M059J (cell line): Measurements from ENCODE around the gene SLC43A3. TPM values are rescaled to one million over a fixed set of nuclear protein-coding genes. Genes with fewer than 3 reads are reported as not detected.
"Not testable (repeated sequence)": the region's sequence is repeated elsewhere in the genome, so short reads cannot be mapped to it uniquely, and the experiment has no call there.

Experiments
- DNase-seq: peaks from one replicate; pipeline ENCODE4 v3.0.0-alpha.2; 2012; ENCODE audit warnings: low read depth
- total RNA-seq: library from RNA; depleted of rRNA; stranded (reverse); fragments of >200 nt; shearing (Covaris generic); gene quantifications from 2 replicates; pipeline ENCODE4 v1.2.3, GENCODE V29; 2014

SLC43A3 gene
- total RNA-seq, 1 experiment from 2014 or later, result 95.1 TPM

DNA sequence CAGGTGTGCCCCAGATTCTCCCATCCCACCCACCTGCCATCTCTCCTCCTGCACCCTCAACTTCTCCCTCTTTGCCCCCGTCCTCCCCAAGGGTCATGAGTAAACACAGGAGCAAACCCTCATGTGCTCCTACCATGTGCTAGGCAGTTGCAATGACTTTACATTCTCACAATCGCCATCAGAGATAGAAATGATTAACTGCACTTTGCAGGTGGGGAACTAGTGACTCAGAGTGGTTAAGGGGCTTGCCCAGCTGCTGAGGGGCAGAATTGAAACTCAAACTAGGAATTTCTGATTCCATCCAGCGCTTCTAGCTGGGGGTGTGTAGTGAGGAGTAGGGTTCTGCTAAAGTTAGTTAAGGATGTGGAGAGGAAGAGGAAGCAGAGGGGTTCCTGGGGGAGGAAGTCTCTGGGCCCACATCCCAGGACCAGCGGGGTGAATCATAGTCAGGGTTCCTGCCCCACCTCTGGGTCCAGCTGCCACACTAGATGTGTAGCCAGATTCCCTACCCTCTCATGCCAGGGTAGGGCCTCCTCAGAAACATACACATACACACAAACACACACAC lies 20.5 kb downstream of the SLC43A3 start:
- peak; percentile 25 for DNase-seq

DNA sequence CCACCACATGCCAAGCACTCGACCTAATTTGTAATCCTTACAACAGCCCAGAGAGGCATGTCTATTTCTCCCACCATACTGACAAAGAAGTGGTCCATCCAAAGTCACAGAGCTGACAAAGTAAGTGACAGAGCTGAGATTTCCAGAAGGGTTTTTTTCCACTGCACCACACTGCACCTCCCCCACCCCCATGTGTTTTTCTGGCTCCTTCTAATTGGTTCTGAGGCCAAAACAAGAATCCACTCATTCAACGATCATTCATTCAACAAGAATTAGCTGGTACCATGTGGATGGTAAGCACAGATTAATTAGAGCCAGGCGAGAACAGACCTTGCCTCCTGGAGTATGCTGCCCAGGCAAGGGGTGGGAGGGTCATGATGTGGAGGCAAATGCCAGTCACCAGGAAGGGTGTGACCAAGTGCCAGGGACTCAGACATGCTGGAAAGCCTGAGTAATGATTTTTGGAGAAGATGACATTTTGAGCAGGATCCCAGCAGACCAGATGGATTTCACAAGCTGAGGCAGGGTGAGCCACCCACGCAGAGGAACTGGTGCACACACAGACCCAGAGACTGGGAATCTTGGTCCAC lies 21.6 kb downstream of the SLC43A3 start:
- no peak for DNase-seq

DNA sequence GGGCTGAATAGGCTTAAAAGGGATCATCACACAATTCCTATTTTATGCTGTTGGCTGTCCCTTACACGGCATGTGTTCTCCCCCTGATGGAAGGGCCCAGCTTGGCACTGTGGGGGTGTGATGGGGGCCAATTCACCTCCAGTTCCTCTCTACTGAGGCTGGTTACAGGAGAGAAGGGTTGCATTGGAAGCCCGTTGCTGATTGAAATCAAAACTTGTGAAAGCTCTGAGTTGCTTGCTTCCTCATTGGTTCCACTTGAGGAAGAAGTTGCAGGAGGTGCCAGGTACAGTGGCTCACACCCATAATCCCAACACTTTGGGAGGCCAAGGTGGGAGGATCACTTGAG lies 23.1 kb downstream of the SLC43A3 start:
- DNase-seq, result no peak

DNA sequence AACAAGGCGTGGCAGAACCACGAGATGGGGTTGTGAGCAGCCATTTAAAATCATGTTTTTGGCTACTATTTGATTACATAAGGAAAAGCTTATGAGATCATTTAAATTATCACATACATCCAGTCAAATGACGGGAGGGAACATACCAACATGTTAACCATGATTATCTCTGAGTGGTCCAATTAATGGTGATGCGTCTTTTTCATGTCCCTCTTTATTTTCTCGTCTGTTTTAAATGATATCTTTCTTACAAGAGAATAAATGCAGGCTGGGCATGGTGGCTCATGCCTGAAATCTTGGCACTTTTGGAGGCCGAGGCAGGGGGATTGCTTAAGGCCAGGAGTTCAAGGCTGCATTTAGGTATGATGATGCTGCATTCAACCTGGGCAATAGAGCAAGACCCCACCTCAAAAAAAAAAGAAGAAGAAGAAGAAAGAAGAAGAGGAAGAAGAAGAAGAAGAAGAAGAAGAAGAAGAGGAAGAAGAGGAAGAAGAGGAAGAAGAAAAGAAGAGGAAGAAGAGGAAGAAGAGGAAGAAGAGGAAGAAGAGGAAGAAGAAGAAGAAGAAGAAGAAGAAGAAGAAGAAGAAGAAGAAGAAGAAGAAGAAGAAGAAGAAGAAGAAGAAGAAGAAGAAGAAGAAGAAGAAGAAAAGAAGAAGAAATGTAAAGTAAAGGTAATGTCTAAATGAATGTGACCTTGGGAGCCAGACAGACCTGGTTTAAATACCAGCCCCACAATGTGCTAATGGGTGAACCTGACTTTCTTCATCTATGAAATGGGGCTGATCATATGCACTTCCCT lies 23.7 kb downstream of the SLC43A3 start:
- not testable (repeated sequence) for DNase-seq

DNA sequence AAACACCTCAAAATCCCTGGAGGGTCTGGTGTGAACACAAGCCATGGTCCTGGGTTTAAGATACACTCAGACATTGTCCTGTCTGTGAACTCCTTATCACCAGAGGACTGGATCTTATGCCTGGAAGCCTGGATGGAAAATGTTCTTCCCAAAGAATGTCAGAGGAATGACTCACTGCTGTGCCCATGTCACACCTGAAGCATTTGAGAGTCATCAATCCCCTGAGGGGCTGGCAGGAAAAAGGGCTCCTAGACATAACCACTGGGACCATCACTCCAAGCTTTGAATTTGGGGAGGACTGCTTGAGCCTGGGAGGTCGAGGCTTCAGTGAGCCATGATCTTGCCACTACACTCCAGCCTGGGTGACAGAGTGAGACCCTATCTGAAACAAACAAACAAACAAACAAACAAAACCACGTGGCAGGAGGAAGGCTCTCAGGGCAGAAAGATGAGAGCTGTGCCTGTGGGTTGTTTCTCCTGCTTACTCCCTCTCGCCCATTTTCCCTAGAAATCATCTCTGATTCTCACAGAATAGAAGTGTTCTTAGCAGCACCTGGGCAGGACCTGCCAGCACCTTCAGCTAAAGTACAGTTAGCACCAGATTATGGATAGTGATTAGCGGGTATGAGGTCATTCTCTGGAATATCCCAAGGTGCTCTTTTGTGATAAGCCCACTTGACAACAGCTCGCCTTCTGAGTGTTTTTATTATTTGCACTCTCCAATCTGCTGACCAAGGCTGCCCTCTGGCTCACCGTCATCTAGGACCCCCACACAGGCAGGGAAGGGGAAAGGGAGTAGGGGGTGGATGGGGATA lies 24.5 kb downstream of the SLC43A3 start:
- peak; percentile 90 for DNase-seq

DNA sequence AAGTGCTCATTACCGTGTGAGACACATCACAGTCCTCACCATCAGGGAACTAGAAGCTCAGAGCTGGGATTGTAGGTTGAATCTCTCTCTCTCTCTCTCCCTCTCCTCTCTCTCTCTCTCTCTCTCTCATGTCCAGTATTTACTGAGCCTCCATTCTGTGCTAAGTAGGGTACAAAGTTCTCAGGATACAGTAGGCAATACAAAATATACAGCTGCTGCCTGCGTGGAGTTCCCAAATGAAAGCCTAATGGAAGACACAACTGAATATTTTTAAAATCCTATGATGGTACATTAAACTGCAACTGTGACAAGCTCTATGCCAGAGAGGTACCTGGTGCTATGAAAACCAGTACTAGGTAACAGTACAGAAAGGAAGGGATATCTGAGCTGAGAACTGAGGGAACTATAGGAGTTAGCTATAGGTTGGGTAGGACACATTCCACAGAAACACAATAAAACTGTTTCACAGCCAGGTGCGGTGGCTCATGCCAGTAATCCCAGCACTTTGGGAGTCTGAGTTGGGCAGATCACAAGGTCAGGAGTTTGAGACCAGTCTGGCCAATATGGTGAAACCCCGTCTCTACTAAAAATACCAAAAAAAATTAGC lies 26.8 kb downstream of the SLC43A3 start:
- DNase-seq, result no peak

DNA sequence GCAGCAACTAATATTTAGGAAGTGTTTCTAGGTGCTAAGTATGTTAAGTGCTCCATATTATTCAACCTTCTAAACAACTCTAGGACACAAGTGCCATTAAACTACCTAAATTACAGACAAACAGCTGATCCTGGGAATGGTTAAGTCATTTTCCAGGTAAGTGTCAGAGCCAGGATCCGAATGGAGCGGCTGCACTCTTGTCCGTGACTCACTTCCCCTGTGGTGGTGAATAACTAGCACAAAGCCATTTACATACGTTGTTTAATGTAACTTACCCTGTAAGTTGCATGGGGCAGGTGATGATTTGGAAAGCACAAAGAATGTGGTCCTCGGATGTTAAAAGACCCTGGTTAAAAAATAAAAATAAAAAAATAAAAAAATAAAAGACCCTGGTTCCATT lies 27.7 kb downstream of the SLC43A3 start:
- DNase-seq, result peak; percentile 52

DNA sequence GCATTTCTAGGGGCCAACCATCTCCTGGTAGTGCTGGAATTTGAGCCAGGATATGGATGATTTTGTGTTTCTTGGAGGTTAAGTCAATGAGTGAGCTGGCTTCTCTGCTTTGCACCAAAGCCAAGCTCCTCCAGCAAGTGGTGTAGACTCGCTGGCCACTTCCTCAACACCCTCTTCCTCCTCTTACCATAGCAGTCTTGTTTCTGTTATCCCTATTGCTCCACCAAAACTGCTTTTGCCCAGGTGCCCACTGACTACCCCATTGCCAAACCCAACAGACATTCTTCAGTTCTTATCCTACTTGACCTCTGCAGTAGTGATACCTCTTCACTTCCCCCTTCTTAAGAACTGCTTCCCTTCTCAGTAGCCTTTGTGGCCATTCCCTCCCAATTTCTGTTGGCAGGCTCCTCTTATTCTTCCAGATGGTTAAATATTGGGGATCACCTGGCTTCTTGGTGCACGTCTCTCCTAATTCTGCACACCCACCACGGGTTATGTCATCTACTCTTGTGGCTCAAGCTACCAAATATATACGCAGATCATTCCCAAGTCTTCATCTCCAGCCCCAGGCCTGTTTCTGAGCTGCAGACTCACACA lies 29.4 kb downstream of the SLC43A3 start:
- DNase-seq, result no peak

DNA sequence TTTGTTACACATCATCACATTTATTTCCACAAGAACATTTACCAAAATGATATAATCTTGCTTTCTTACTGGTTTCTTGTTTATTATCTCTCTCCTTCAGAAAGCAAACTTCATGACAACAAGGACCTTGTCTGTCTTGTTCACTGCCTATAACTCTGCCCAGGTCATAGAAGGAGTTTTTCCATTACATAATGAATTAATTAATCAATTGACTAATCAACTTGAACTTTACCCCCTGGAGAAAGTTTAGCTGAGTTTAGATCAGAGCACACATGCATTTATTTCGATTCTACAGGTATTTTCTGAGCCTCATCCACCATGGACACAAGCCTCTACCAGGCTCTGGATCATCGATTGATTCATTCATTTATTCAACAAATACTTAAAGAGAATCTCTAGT lies 30.2 kb downstream of the SLC43A3 start:
- DNase-seq, result no peak

DNA sequence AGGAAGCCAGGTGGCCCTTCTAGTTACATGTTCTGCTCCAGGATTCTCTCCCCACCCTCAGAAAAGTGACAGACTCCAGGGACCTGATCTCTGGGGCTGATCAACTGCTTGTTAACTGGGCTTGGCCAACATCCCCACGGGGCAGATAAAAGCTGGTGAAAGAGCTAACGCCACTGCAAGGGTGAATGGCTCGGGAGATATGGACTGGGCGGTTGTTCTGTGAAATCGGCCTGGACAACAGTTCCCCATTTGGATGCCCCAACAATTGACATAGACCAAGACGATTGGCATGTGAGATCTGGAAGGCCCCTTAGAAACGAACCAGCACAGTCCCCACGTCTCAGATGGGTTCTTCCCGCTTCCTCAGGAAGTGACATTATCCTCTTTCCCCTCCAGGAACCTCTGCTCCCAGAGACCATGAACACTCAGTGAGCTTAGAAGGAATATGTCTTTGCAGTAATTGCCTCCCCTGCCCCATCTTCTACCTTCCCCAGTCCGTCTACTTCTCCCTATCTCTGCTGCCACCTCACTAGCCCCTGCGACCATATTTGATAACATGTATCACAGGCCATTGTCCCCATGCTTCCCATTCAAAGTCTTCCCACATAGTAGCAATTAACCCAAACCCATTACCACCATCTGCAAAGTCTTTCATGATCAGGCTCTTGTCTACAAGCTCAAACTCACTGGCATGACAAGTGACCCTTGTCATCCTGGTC lies 30.9 kb downstream of the SLC43A3 start:
- DNase-seq, result no peak

DNA sequence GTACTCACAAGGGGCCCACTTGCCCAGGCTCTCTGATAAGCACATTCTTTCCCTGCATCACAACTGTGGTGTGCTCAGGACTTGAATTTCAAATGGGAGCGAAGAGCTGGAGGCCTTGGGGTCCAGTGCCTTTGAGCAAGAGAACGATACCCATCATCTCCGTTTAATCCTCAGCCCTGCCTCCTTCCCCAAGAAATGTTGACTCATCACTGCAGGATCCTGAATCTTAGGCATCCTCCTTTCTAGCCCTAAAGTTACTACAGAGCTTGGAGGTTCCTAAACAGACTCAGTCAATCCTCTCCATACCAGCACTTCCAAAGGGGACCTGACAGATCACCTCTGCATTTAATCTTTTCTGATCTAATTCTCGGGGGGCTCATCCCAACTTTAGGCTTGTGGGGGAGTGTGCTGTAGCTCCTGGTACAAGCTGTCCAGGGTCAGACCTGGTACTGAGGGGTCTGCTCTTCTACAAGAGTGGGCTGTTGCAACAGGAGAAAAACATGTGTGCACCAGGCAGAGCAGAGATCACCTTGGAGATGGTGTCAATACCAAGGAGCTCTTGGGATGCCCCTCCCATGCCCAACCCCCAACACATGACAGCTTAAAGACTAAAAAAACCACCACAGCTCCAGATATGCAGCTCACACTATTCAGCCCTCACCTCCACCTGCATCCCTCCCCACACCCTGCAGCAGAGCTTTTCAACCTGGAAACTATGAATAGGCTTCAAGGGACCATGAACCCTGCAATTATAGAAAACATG lies 32.5 kb downstream of the SLC43A3 start:
- no peak for DNase-seq

DNA sequence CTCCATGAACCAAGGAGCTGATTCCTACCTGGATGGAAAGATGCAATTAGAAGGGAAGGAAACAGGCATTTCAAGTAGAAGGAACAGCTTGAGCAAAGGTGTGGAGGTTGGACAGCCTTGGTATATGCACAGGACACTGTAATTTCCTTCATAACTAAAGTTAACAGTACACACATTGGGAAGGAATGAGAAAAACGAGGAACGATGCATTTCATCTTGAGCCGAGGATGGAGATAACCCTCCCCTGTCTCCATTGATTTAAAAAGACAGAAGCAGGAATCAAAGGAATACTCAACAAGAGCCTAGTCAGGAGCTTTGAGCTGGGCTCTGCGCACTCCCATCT lies 34.2 kb downstream of the SLC43A3 start:
- no peak for DNase-seq

DNA sequence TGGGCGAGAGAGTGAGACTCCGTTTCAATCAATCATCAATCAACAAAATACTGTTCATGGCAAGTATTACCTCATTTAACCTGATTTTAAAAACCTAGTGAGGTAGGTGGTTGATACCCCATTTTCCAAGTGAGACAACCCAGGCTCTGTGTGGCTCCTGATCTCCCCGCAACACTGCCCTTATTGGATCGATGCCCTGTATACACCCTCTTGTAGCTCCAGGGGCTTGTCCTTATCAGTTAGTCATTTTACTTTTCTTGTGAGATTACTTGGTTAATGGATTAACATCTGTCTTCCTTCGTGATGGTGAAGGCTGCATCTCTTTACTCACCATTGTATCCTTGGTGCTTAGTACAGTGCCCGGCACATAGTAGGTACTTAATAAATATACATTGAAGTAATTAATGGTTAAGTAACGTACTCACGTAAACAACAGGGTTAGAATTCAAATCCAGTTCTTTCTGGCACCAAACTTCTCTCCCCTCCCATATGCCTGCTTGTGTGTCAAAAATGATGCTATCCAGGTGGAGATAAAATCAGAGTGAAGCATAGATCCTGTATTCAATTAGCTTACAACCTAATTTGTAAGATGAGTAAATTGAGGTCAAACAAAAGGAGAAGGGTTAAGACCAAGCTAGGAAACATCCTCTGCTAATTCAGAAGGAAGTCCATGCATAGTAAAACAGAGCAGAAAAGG lies 34.7 kb downstream of the SLC43A3 start:
- DNase-seq, result no peak

DNA sequence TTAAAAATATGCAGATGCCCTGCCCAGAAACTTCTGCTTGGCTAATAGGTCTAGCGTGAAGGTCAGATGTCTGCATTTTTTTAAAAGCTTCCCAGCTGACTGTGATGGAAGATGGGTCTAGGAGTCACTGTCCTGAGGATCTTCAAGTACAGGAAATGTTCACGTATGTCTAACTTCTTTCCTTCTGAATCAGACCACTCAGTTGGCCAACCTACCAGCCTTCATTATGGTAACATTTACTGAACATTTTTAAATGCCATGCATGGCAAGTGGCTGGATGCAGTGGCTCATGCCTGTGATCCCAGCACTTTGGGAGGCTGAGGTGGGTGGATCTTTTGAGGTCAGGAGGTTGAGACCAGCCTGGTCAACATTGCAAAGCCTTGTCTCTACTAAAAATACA lies 35.4 kb downstream of the SLC43A3 start:
- DNase-seq, result no peak

DNA sequence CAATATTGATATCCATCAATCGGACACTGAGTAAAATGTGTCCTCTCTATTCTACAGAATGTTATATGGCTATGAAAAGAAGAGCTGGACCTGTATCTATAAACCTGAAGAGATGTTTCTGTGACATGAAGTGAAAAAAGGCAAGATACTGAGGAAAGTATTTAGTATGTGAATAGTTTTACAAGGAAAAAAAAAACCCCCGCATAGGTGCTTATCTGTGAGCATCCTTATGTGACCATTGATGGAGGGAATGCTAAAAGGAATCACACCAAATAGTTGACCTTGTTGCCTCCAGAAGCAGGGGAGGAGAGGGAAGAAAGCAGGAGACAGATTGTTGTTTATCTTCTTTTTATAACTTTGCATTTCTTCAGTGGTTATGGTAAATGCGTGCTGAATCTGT lies 35.8 kb downstream of the SLC43A3 start:
- no peak for DNase-seq

DNA sequence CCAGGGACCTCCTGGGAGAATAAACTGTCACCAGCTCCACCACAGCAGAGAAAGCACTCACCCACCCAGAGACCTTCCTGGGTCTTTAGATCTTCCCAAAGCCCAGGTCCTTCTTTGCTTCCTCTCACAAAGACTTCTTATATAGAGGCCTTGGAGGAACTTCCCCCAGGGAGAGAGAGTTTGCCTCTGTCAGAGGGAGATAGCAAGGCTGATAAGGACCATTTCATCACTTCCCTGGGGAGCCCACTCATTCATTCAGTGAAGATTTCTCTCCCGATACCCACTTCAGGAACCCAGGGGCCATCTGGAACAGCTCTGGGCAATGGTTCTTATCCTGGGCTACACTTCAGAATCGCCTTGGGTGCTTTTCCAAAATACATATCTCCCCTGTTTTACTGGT lies 36.4 kb downstream of the SLC43A3 start, which contains the start of gene PRG2:
TSS of gene PRG2 (minus strand) at position 116 of the 400 bp plus-strand sequence. CDS start 706 bp downstream, outside the sequence.
- no peak for DNase-seq

DNA sequence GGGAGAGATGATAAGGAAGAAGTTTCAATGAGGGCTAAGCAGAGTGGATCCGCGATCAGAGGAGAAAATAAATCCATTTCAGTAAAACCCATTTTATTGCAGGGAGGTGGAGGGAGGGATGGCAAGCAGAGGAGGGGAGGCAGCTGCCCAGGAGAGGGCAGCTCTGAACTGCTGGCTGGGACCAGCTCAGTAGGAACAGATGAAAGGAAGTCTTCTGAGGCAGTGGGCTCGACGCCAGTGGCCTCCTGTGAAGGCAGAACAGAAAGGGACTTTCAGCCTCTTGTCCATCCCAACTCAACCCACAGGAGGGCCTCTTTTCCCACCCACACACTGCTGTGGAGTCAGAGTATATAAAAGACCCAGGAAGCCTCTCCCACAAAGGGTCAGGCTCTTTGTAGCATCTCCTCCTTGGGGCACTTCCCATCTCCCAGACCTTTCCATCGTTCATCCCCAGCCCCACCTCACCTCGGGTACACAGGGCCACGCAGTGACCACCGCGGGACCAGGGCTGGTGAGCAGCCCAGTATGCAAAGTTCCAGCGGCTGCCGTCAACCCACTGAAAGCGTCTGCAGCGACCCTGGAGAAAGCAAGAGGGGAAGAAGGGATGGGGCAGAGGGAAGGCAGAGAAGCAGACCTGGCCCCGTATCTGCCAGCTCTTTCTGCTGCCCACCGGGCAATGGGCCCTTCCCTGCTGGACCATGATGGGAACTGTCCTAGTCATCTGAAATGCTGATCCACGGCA lies 39.5 kb downstream of the SLC43A3 start:
- DNase-seq, result peak; percentile 23

DNA sequence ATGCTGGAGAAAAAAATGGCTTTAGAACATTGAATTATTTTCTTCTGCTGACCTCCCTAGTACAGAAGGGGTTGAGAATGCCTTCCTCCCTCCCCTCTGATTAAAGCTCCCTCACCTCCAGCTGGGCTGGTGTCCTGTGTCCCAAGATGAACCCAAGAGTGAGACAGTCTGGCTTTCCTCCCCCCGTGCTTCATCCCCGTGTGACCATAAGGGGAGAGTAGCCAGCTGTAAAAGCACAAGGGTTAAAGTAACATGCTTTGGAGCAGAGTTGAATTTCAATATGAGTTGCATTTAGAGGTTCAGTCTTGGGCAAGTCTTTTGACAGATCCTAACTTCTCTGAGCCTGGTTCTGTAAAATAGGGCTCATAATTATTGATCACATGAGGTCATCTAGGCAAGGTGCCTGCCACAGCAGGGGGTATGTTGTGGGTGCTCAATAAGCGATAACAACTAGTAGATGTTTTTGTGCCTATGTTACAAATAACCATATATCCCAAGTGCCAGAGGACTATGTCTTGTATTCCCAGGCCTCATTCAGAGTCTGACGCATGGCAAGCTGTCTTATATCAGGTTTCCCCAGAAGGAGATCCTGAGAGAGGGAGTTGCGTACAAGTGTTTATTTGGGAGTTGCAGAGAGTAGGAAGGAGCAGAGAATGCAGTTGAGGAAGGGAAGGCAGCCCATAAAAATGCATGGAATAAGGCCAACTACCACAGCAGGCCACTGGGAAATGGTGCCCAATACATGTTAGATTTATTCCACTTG lies 40.6 kb downstream of the SLC43A3 start:
- DNase-seq, result no peak
